PC-3 (cell line): Measurements from ENCODE around the gene KNDC1. TPM values are rescaled to one million over a fixed set of nuclear protein-coding genes. Genes with fewer than 3 reads are reported as not detected.

Experiments
- ATAC-seq: fragments of 200-7000 bp; cut with Tn5 transposase; 2 replicates; pipeline ENCODE4 v1.9.1; 2020; ENCODE audit warnings: mild to moderate bottlenecking, moderate library complexity
- BruUV-seq: library from RNA; stranded (reverse); fragments of 400-500 nt; replicated peaks from 2 replicates; lab custom pipeline; 2021; lab: Mats Ljungman, UMichigan
- CTCF ChIA-PET: fragments of 300-600 bp; sonication (Branson Sonifier 250); formaldehyde crosslinking; loops from one replicate; lab custom pipeline; 2022; ENCODE audit warnings: antibody characterized with exemption; lab: Charles Lee
- POLR2A ChIA-PET: fragments of 300-600 bp; sonication (Branson Sonifier 250); formaldehyde crosslinking; loops from one replicate; lab custom pipeline; 2022; ENCODE audit warnings: antibody characterized with exemption; ENCODE audit not compliant: unreplicated experiment; lab: Charles Lee
- DNase-seq: peaks from one replicate; pipeline ENCODE4 v3.0.0-alpha.2; 2015
- H2AFZ ChIP-seq: fragments of 300-600 bp; sonication (generic); 2 replicates; pipeline ENCODE4 v1.6.0; 2016; ENCODE audit warnings: antibody characterized with exemption, low read length
- H3F3A ChIP-seq: fragments of 300-600 bp; sonication (generic); one replicate; pipeline ENCODE4 v1.6.0; 2017; ENCODE audit warnings: antibody characterized with exemption, low read length, control low read depth, mild to moderate bottlenecking; ENCODE audit not compliant: unreplicated experiment
- H3K27ac ChIP-seq: fragments of 300-600 bp; sonication (generic); 2 replicates; pipeline ENCODE4 v1.5.1; 2016; ENCODE audit warnings: mild to moderate bottlenecking, low read length
- H3K27me3 ChIP-seq: fragments of 300-600 bp; sonication (generic); 2 replicates; pipeline ENCODE4 v1.6.1; 2016; ENCODE audit warnings: low read length, mixed read lengths
- H3K36me3 ChIP-seq: fragments of 300-600 bp; sonication (generic); 2 replicates; pipeline ENCODE4 v1.6.1; 2016; ENCODE audit warnings: low read depth, mixed run types, low read length, mixed read lengths
- H3K4me1 ChIP-seq: fragments of 300-600 bp; sonication (generic); 2 replicates; pipeline ENCODE4 v1.5.1; 2016; ENCODE audit warnings: low read length; ENCODE audit not compliant: insufficient read depth
- H3K4me2 ChIP-seq: fragments of 300-600 bp; sonication (generic); 2 replicates; pipeline ENCODE4 v1.6.0; 2016; ENCODE audit warnings: low read length
- H3K4me3 ChIP-seq: fragments of 300-600 bp; sonication (generic); 2 replicates; pipeline ENCODE4 v1.5.1; 2016; ENCODE audit warnings: mild to moderate bottlenecking, low read length, mixed read lengths
- H3K79me2 ChIP-seq: fragments of 300-600 bp; sonication (generic); 2 replicates; pipeline ENCODE4 v1.6.1; 2017; ENCODE audit warnings: low read length, mixed read lengths
- H3K9ac ChIP-seq: fragments of 300-600 bp; sonication (generic); 2 replicates; pipeline ENCODE4 v1.6.0; 2016; ENCODE audit warnings: mild to moderate bottlenecking, low read length
- H3K9me2 ChIP-seq: fragments of 300-600 bp; sonication (generic); replicated peaks from 2 replicates; pipeline ENCODE4 v1.6.1; 2016; ENCODE audit warnings: mixed run types, low read length, mixed read lengths
- H3K9me3 ChIP-seq: fragments of 300-600 bp; sonication (generic); 2 replicates; pipeline ENCODE4 v1.6.1; 2016; ENCODE audit warnings: low read length, mixed read lengths
- H4K20me1 ChIP-seq: fragments of 300-600 bp; sonication (generic); 2 replicates; pipeline ENCODE4 v1.6.1; 2016; ENCODE audit warnings: low read length, mixed read lengths
- CTCF ChIP-seq: fragments of 300-600 bp; sonication (generic); conservative IDR thresholded peaks from 2 replicates; pipeline ENCODE4 v1.5.1; 2017; ENCODE audit warnings: antibody characterized with exemption, low read depth, mild to moderate bottlenecking, low read length
- EZH2 ChIP-seq: fragments of 300-600 bp; sonication (generic); IDR thresholded peaks from one replicate; pipeline ENCODE4 v1.6.1; 2017; ENCODE audit warnings: antibody characterized with exemption, mild to moderate bottlenecking, low read length; ENCODE audit not compliant: unreplicated experiment
- EZH2phosphoT487 ChIP-seq: fragments of 300-600 bp; sonication (generic); IDR thresholded peaks from 2 replicates; pipeline ENCODE4 v1.6.1; 2018; ENCODE audit warnings: mild to moderate bottlenecking, antibody characterized with exemption, low read length, borderline replicate concordance
- intact Hi-C: fragments of 100-400 bp; cut with micrococcal nuclease; formaldehyde crosslinking; loops from 2 replicates; pipeline ENCODE4 v1.9.0; 2023
- total RNA-seq: library from RNA; depleted of rRNA; stranded (reverse); fragments of >200 nt; gene quantifications from 2 replicates; pipeline ENCODE4 v1.2.3, GENCODE V29; 2014

KNDC1 gene
- total RNA-seq, 1 experiment from 2014 or later, result not detected

- Histone ChIP-seq H3K4me2 (no peak overlapping the region), H3F3A (no peaks in the 10 kb centered on the region), H3K9ac (no peak overlapping the region), H3K9me3 (no peaks in the 10 kb centered on the region), H2AFZ (no peak overlapping the region), H3K36me3 (no peaks in the 10 kb centered on the region), H3K27me3 (peaks cover 48% of the 10 kb centered on the region), H3K79me2 (no peaks in the 10 kb centered on the region), H3K27ac (no peak overlapping the region), H3K4me3 (no peak overlapping the region), H4K20me1 (no peaks in the 10 kb centered on the region), H3K9me2 (no peaks in the 10 kb centered on the region), H3K4me1 (no peaks in the 10 kb centered on the region)
- TF ChIP-seq EZH2phosphoT487, result no peak
- no peak for DNase-seq
- no peak; the same call in 1 of the 2 replicates for ATAC-seq
- ChIA-PET CTCF (no interaction called here), POLR2A (interaction anchor here (0.6 kb wide), 1 partner anchor 365 kb away, joined by 5 read pairs; no protein-coding TSS in a partner anchor)
- BruUV-seq, result no TSS peak
- intact Hi-C loops, result no loop called here
Observed at GRCh38 chr10:133196936-133197758, 37.1 kb downstream of the KNDC1 start.

GRCh38 chr10:133197786-133198185 lies 37.8 kb downstream of the KNDC1 start:
- no peak overlapping the region for H3K9ac ChIP-seq
- CTCF ChIA-PET, result no interaction called here

GRCh38 chr10:133198206-133198605 lies 38.2 kb downstream of the KNDC1 start:
- intact Hi-C loops, result no loop called here
- peaks cover 40% of the 10 kb centered on the region for H3K27me3 ChIP-seq
- no peak overlapping the region for H3K27ac ChIP-seq
- no peaks in the 10 kb centered on the region for H3K79me2 ChIP-seq
- ATAC-seq (no peak), DNase-seq (no peak)
- no peaks in the 10 kb centered on the region for H3K36me3 ChIP-seq
- no peaks in the 10 kb centered on the region for H3K9me3 ChIP-seq
- POLR2A ChIA-PET, result no interaction called here
- no peaks in the 10 kb centered on the region for H4K20me1 ChIP-seq
- TF ChIP-seq EZH2 (no peak), EZH2phosphoT487 (no peak), CTCF (no peak)
- no peaks in the 10 kb centered on the region for H3K4me1 ChIP-seq
- no TSS peak for BruUV-seq
- H3K9me2 ChIP-seq, result no peaks in the 10 kb centered on the region
- no peaks in the 10 kb centered on the region for H3F3A ChIP-seq
- CTCF ChIA-PET, result no interaction called here
- H3K4me3 ChIP-seq, result no peak overlapping the region
- H3K4me2 ChIP-seq, result no peak overlapping the region
- no peak overlapping the region for H3K9ac ChIP-seq
- no peak overlapping the region for H2AFZ ChIP-seq

More at GRCh38 chr10:133197786-133198185, 37.8 kb downstream of the KNDC1 start:
- H3K9me3 ChIP-seq, result no peaks in the 10 kb centered on the region
- POLR2A ChIA-PET, result interaction anchor here (0.6 kb wide), 1 partner anchor 364 kb away, joined by 5 read pairs; no protein-coding TSS in a partner anchor
- H3K9me2 ChIP-seq, result no peaks in the 10 kb centered on the region
- intact Hi-C loops, result no loop called here
- no peaks in the 10 kb centered on the region for H3F3A ChIP-seq
- no peak overlapping the region for H2AFZ ChIP-seq
- H3K4me2 ChIP-seq, result no peak overlapping the region
- no peaks in the 10 kb centered on the region for H3K79me2 ChIP-seq
- DNase-seq (no peak), ATAC-seq (no peak)
- H4K20me1 ChIP-seq, result no peaks in the 10 kb centered on the region
- no TSS peak for BruUV-seq
- no peak for TF ChIP-seq CTCF
- TF ChIP-seq EZH2, result no peak
- TF ChIP-seq EZH2phosphoT487, result no peak
- H3K27me3 ChIP-seq, result peaks cover 43% of the 10 kb centered on the region
- no peaks in the 10 kb centered on the region for H3K4me1 ChIP-seq
- H3K36me3 ChIP-seq, result no peaks in the 10 kb centered on the region
- no peak overlapping the region for H3K27ac ChIP-seq
- H3K4me3 ChIP-seq, result no peak overlapping the region
